GM20431 (cell line): ENCODE measurements around the gene PIK3C3.

Experiments used
- in situ Hi-C: fragments of 300-500 bp; cut with MseI, MboI; formaldehyde crosslinking; loops from one replicate; pipeline ENCODE4 v1.15.0; 2020; ENCODE audit warnings: low sequenced_read_pairs; ENCODE audit not compliant: unreplicated experiment

The PIK3C3 gene

GRCh38 chr18:41954827-41955613 is at the start of gene PIK3C3:
PIK3C3 (plus strand) TSS chr18:41955234; CDS start chr18:41955292, 58 bp downstream.
- in situ Hi-C loops: no loop called here

- in situ Hi-C loops: no loop called here
Observed at GRCh38 chr18:41905786-41906527, 49.1 kb upstream of the PIK3C3 start.

- in situ Hi-C loops: no loop called here
Observed at GRCh38 chr18:41906528-41907146, 48.4 kb upstream of the PIK3C3 start.

GRCh38 chr18:41917181-41917580 is 37.9 kb upstream of the PIK3C3 start:
- in situ Hi-C loops: no loop called here

GRCh38 chr18:41921770-41922169 is 33.3 kb upstream of the PIK3C3 start:
- in situ Hi-C loops: no loop called here

- in situ Hi-C loops: no loop called here
Observed at GRCh38 chr18:41922176-41922575, 32.9 kb upstream of the PIK3C3 start.

GRCh38 chr18:41922841-41923240 is 32.2 kb upstream of the PIK3C3 start:
- in situ Hi-C loops: no loop called here

GRCh38 chr18:41923446-41923845 is 31.6 kb upstream of the PIK3C3 start:
- in situ Hi-C loops: no loop called here

- in situ Hi-C loops: no loop called here
Observed at GRCh38 chr18:41928581-41928980, 26.5 kb upstream of the PIK3C3 start.

GRCh38 chr18:41932899-41933298 is 22.1 kb upstream of the PIK3C3 start:
- in situ Hi-C loops: no loop called here

- in situ Hi-C loops: no loop called here
Observed at GRCh38 chr18:41933778-41934177, 21.3 kb upstream of the PIK3C3 start.

- in situ Hi-C loops: no loop called here
Observed at GRCh38 chr18:41936471-41937134, 18.4 kb upstream of the PIK3C3 start.

- in situ Hi-C loops: no loop called here
Observed at GRCh38 chr18:41938445-41938844, 16.6 kb upstream of the PIK3C3 start.

GRCh38 chr18:41939326-41939725 is 15.7 kb upstream of the PIK3C3 start:
- in situ Hi-C loops: no loop called here

GRCh38 chr18:41940506-41941215 is 14.4 kb upstream of the PIK3C3 start:
- in situ Hi-C loops: no loop called here

- in situ Hi-C loops: no loop called here
Observed at GRCh38 chr18:41942254-41942653, 12.8 kb upstream of the PIK3C3 start.

GRCh38 chr18:41948544-41949110 is 6.4 kb upstream of the PIK3C3 start:
- in situ Hi-C loops: no loop called here

GRCh38 chr18:41949206-41949920 is 5.7 kb upstream of the PIK3C3 start:
- in situ Hi-C loops: no loop called here

GRCh38 chr18:41955688-41956087 is 654 bp downstream of the PIK3C3 start:
- in situ Hi-C loops: no loop called here
